Neural cell (in vitro differentiated cells): ENCODE results near the gene PHLDA1. TPM values are rescaled to one million over a fixed set of nuclear protein-coding genes. Genes with fewer than 3 reads are reported as not detected.

Experiments used
- H2AFZ ChIP-seq: fragments of 200-600, 300-800 bp; sonication (generic), shearing (Covaris generic); 2 replicates; pipeline ENCODE4 v1.6.0; 2014; ENCODE audit warnings: low read depth, mild to moderate bottlenecking, antibody characterized with exemption, low read length, moderate library complexity
- H3F3A ChIP-seq: fragments of 200-600 bp; shearing (Covaris generic); 2 replicates; pipeline ENCODE4 v1.6.1; 2016; ENCODE audit warnings: mild to moderate bottlenecking, moderate library complexity, mixed read lengths, antibody characterized with exemption, low read length; ENCODE audit not compliant: insufficient read depth, poor library complexity, severe bottlenecking
- H3K27ac ChIP-seq: fragments of 200-600, 300-800 bp; sonication (generic), shearing (Covaris generic); 2 replicates; pipeline ENCODE4 v1.5.1; 2014; ENCODE audit warnings: mild to moderate bottlenecking, low read length, moderate library complexity
- H3K27me3 ChIP-seq: fragments of 300-800, 200-600 bp; sonication (generic), shearing (Covaris generic); 2 replicates; pipeline ENCODE4 v1.6.0; 2014; ENCODE audit warnings: mild to moderate bottlenecking, low read depth, low read length, moderate library complexity; ENCODE audit not compliant: insufficient read depth
- H3K36me3 ChIP-seq: fragments of 300-800, 200-600 bp; sonication (generic), shearing (Covaris generic); 2 replicates; pipeline ENCODE4 v1.5.1; 2014; ENCODE audit warnings: mild to moderate bottlenecking, antibody characterized with exemption, low read length, moderate library complexity; ENCODE audit not compliant: insufficient read depth
- H3K4me2 ChIP-seq: fragments of 300-800, 200-600 bp; sonication (generic), shearing (Covaris generic); 2 replicates; pipeline ENCODE4 v1.6.0; 2014; ENCODE audit warnings: mild to moderate bottlenecking, low read length
- H3K4me3 ChIP-seq: fragments of 300-800, 200-600 bp; sonication (generic), shearing (Covaris generic); 2 replicates; pipeline ENCODE4 v1.5.1; 2014; ENCODE audit warnings: mild to moderate bottlenecking, low read length, moderate library complexity
- H3K79me2 ChIP-seq: fragments of 200-600 bp; shearing (Covaris generic); replicated peaks from 2 replicates; pipeline ENCODE4 v1.6.0; 2014; ENCODE audit warnings: mild to moderate bottlenecking, low read length, moderate library complexity; ENCODE audit not compliant: insufficient read depth
- H3K9ac ChIP-seq: fragments of 300-800, 200-600 bp; sonication (generic), shearing (Covaris generic); 2 replicates; pipeline ENCODE4 v1.6.1; 2016; ENCODE audit warnings: mild to moderate bottlenecking, low read length, mixed read lengths
- H3K9me2 ChIP-seq: fragments of 200-600 bp; shearing (Covaris generic); 2 replicates; pipeline ENCODE4 v1.6.1; 2016; ENCODE audit warnings: mild to moderate bottlenecking, low read length, mixed read lengths; ENCODE audit not compliant: insufficient read depth
- H3K9me3 ChIP-seq: fragments of 200-600, 300-800 bp; sonication (generic), shearing (Covaris generic); 2 replicates; pipeline ENCODE4 v1.6.1; 2016; ENCODE audit warnings: mild to moderate bottlenecking, mixed run types, low read length, moderate library complexity, mixed read lengths
- H4K20me1 ChIP-seq: fragments of 200-600 bp; shearing (Covaris generic); 2 replicates; pipeline ENCODE4 v1.6.1; 2016; ENCODE audit warnings: mild to moderate bottlenecking, mixed run types; ENCODE audit not compliant: insufficient read depth
- CTCF ChIP-seq: fragments of 450-650 bp; IDR thresholded peaks from 2 replicates; pipeline ENCODE4 v1.5.1; 2014; ENCODE audit warnings: antibody characterized with exemption, mild to moderate bottlenecking, moderate library complexity; ENCODE audit not compliant: poor library complexity, severe bottlenecking
- EP300 ChIP-seq: fragments of 450-650 bp; conservative IDR thresholded peaks from 2 replicates; pipeline ENCODE4 v1.6.1; 2014; ENCODE audit warnings: antibody characterized with exemption, mild to moderate bottlenecking, moderate library complexity; ENCODE audit not compliant: poor library complexity, severe bottlenecking
- EZH2 ChIP-seq: fragments of 200-600, 300-800 bp; shearing (Covaris generic), sonication (generic); IDR thresholded peaks from 2 replicates; pipeline ENCODE4 v1.6.1; 2014; ENCODE audit warnings: antibody characterized with exemption, low read length, borderline replicate concordance, mild to moderate bottlenecking; ENCODE audit not compliant: insufficient read depth, poor library complexity, severe bottlenecking
- MXI1 ChIP-seq: fragments of 450-650 bp; conservative IDR thresholded peaks from 2 replicates; pipeline ENCODE4 v1.6.1; 2014; ENCODE audit warnings: antibody characterized with exemption, mild to moderate bottlenecking; ENCODE audit not compliant: poor library complexity, severe bottlenecking
- POLR2AphosphoS5 ChIP-seq: IDR thresholded peaks from 2 replicates; pipeline ENCODE4 v1.6.1; 2012
- RAD21 ChIP-seq: fragments of 450-650 bp; conservative IDR thresholded peaks from 2 replicates; pipeline ENCODE4 v1.6.1; 2014; ENCODE audit warnings: antibody characterized with exemption, mild to moderate bottlenecking, moderate library complexity
- REST ChIP-seq: IDR thresholded peaks from 2 replicates; pipeline ENCODE4 v1.6.1; 2012; ENCODE audit warnings: borderline replicate concordance
- SMC3 ChIP-seq: fragments of 450-650 bp; conservative IDR thresholded peaks from 2 replicates; pipeline ENCODE4 v1.6.1; 2014; ENCODE audit warnings: antibody characterized with exemption, mild to moderate bottlenecking, moderate library complexity; ENCODE audit not compliant: poor library complexity
- TAF1 ChIP-seq: IDR thresholded peaks from 2 replicates; pipeline ENCODE4 v1.6.1; 2012; ENCODE audit warnings: low read depth
- polyA plus RNA-seq: library from polyadenylated mRNA; depleted of rRNA; stranded (reverse); fragments of >200 nt; gene quantifications from 2 replicates; pipeline ENCODE4 v1.2.3, GENCODE V29; 2014

Gene PHLDA1
- polyA plus RNA-seq, 1 donor from 2014 or later = 8.5 TPM

- Histone ChIP-seq H3K9me2 (no peaks in the 10 kb centered on the region), H3K27ac (no peak overlapping the region), H2AFZ (no peak overlapping the region), H3K4me3 (no peak overlapping the region), H3K4me2 (no peak overlapping the region), H4K20me1 (no peaks in the 10 kb centered on the region), H3F3A (no peaks in the 10 kb centered on the region), H3K9ac (no peak overlapping the region), H3K36me3 (peaks cover 5% of the 10 kb centered on the region), H3K27me3 (no peaks in the 10 kb centered on the region), H3K9me3 (no peaks in the 10 kb centered on the region), H3K79me2 (peaks cover 100% of the 10 kb centered on the region)
- no peak for TF ChIP-seq SMC3
- no peak for TF ChIP-seq POLR2AphosphoS5
- no peak for TF ChIP-seq REST
- no peak for TF ChIP-seq EP300
- no peak for TF ChIP-seq TAF1
- TF ChIP-seq MXI1 = no peak
- no peak for TF ChIP-seq RAD21
- TF ChIP-seq EZH2 = no peak
- no peak for TF ChIP-seq CTCF
Measured at GRCh38 chr12:76075448-76075847, 43.9 kb upstream of the PHLDA1 start.

GRCh38 chr12:76074701-76075336, 43.2 kb upstream of the PHLDA1 start:
- H4K20me1 ChIP-seq = no peaks in the 10 kb centered on the region

More at GRCh38 chr12:76074701-76075336, 43.2 kb upstream of the PHLDA1 start:
- Histone ChIP-seq H3K36me3 (peaks cover 5% of the 10 kb centered on the region), H3K9me2 (no peaks in the 10 kb centered on the region), H3K9ac (no peak overlapping the region), H2AFZ (no peak overlapping the region), H3K4me3 (no peak overlapping the region), H3F3A (no peaks in the 10 kb centered on the region), H3K4me2 (no peak overlapping the region), H3K27me3 (no peaks in the 10 kb centered on the region), H3K27ac (no peak overlapping the region), H3K9me3 (no peaks in the 10 kb centered on the region), H3K79me2 (peaks cover 100% of the 10 kb centered on the region)
- TF ChIP-seq TAF1 (no peak), RAD21 (no peak), EZH2 (no peak), CTCF (no peak), SMC3 (no peak), REST (no peak), POLR2AphosphoS5 (no peak), EP300 (no peak), MXI1 (no peak)
